IMR-90 (cell line): ENCODE data around the gene ABCF3.

Source experiments
- CTCF ChIP-seq: conservative IDR thresholded peaks from 2 replicates; pipeline ENCODE4 v1.5.1; 2012; ENCODE audit warnings: mild to moderate bottlenecking, low read depth, low read length, improper control_type of control experiment
- MXI1 ChIP-seq: IDR thresholded peaks from 2 replicates; pipeline ENCODE4 v1.6.1; 2012; ENCODE audit warnings: low read depth, mild to moderate bottlenecking, low read length, moderate library complexity, borderline replicate concordance
- POLR2A ChIP-seq: IDR thresholded peaks from 2 replicates; pipeline ENCODE4 v1.6.1; 2012; ENCODE audit warnings: mild to moderate bottlenecking, low read depth, low read length
- RAD21 ChIP-seq: IDR thresholded peaks from 2 replicates; pipeline ENCODE4 v1.6.1; 2012; ENCODE audit warnings: low read length, improper control_type of control experiment
- RFX5 ChIP-seq: IDR thresholded peaks from 2 replicates; pipeline ENCODE4 v1.8.0; 2012; ENCODE audit warnings: low read depth, mild to moderate bottlenecking, low read length, moderate library complexity

GRCh38 chr3:184241447-184242296 lies 55.7 kb downstream of the ABCF3 start:
- TF ChIP-seq CTCF (peak; percentile 38), RAD21 (peak; percentile 54), POLR2A (no peak), MXI1 (no peak), RFX5 (no peak)
